A549 (cell line): Measurements from ENCODE around the gene TRIP10. TPM values are rescaled to one million over a fixed set of nuclear protein-coding genes. Genes with fewer than 3 reads are reported as not detected.
A peak's percentile ranks its signal among the peaks of the same experiment; 100 is the strongest.
"Not testable (repeated sequence)": the region's sequence is repeated elsewhere in the genome, so short reads cannot be mapped to it uniquely, and the experiment has no call there.

Source experiments
- ATAC-seq, 2 experiments: fragments of 200-7000 bp in 1 of 2; fragments of >200 bp in 1 of 2; cut with Nextera tagmentation in 1 of 2; cut with Tn5 transposase in 1 of 2; 3 replicates each; pipeline versions ENCODE4 v1.8.0 to v1.9.1; 2018 to 2020; ENCODE audit warnings: mild to moderate bottlenecking in 1 of 2, moderate library complexity in 1 of 2
- CTCF ChIA-PET: fragments of 300-600 bp; sonication (Branson Sonifier 250); formaldehyde crosslinking; extraction: SDS; loops from one replicate; lab custom pipeline; 2021; ENCODE audit warnings: antibody characterized with exemption, inconsistent platforms; lab: Yijun Ruan, JAX
- POLR2A ChIA-PET: fragments of 350-600 bp; formaldehyde crosslinking; extraction: SDS; loops from one replicate; lab custom pipeline; 2021; ENCODE audit warnings: antibody characterized with exemption, inconsistent platforms; lab: Yijun Ruan, JAX
- DNase-seq, 2 experiments: peaks; one replicate each; pipeline versions ENCODE4 v3.0.0 to v3.0.0-alpha.2; 2011 to 2016; ENCODE audit warnings: low read depth in 1 of 2, low spot score in 1 of 2
- FAIRE-seq: peaks from 2 replicates; lab custom pipeline; 2011; peaks lifted over from hg19 to GRCh38; lab: Jason Lieb, UNC
- H3K27ac ChIP-seq, 2 experiments: fragments of >200 bp; sonication (Bioruptor Twin); formaldehyde crosslinking; 3 replicates each; pipeline ENCODE4 v1.5.1; 2016 to 2017
- H3K4me1 ChIP-seq: fragments of >200 bp; sonication (Bioruptor Twin); formaldehyde crosslinking; 3 replicates; pipeline ENCODE4 v1.6.1; 2016
- H3K4me2 ChIP-seq: fragments of >200 bp; sonication (Bioruptor Twin); formaldehyde crosslinking; 3 replicates; pipeline ENCODE4 v1.6.1; 2016
- H3K4me3 ChIP-seq: fragments of >200 bp; sonication (Bioruptor Twin); formaldehyde crosslinking; 3 replicates; pipeline ENCODE4 v1.5.1; 2016
- H3K9me3 ChIP-seq: fragments of >200 bp; sonication (Bioruptor Twin); formaldehyde crosslinking; 3 replicates; pipeline ENCODE4 v1.6.1; 2016
- CBX8 ChIP-seq: fragments of 200-600 bp; sonication (generic); IDR thresholded peaks from 2 replicates; pipeline ENCODE4 v1.6.1; 2016
- CEBPB ChIP-seq, 2 experiments: fragments of >200 bp in 1 of 2; sonication (Bioruptor Twin) in 1 of 2; formaldehyde crosslinking in 1 of 2; IDR thresholded peaks; 2 replicates each; pipeline ENCODE4 v1.6.1; 2012 to 2016
- CHD2 ChIP-seq: fragments of 150-350 bp; IDR thresholded peaks from 2 replicates; pipeline ENCODE4 v1.6.1; 2014; ENCODE audit warnings: low read length; ENCODE audit not compliant: partially characterized antibody
- CTCF ChIP-seq: fragments of >200 bp; sonication (Bioruptor Twin); formaldehyde crosslinking; IDR thresholded peaks from 3 replicates; pipeline ENCODE4 v1.5.1; 2016
- EHF ChIP-seq: fragments of 250-450 bp; sonication (Bioruptor Pico); IDR thresholded peaks from 2 replicates; pipeline ENCODE4 v1.5.0; 2020; ENCODE audit warnings: mild to moderate bottlenecking
- EHMT2 ChIP-seq: fragments of 200-600 bp; sonication (generic); IDR thresholded peaks from 2 replicates; pipeline ENCODE4 v1.6.1; 2016; ENCODE audit warnings: antibody characterized with exemption, low read depth, mild to moderate bottlenecking, moderate library complexity
- ESRRA ChIP-seq: fragments of 150-350 bp; IDR thresholded peaks from 2 replicates; pipeline ENCODE4 v1.6.1; 2014; ENCODE audit warnings: mild to moderate bottlenecking, low read length, borderline replicate concordance
- FOXS1 ChIP-seq: fragments of 250-450 bp; sonication (Bioruptor Pico); IDR thresholded peaks from 2 replicates; pipeline ENCODE4 v1.5.0; 2020; ENCODE audit warnings: mild to moderate bottlenecking, moderate library complexity
- HES2 ChIP-seq: fragments of >200 bp; sonication (Bioruptor Twin); formaldehyde crosslinking; IDR thresholded peaks from 2 replicates; pipeline ENCODE4 v1.6.1; 2016
- HMGXB4 ChIP-seq: fragments of 250-450 bp; sonication (Bioruptor Pico); IDR thresholded peaks from 2 replicates; pipeline ENCODE4 v1.5.0; 2021; ENCODE audit warnings: mild to moderate bottlenecking, moderate library complexity, borderline replicate concordance
- HOXB13 ChIP-seq: fragments of 250-450 bp; sonication (Bioruptor Pico); IDR thresholded peaks from 2 replicates; pipeline ENCODE4 v1.5.0; 2020; ENCODE audit warnings: low read depth, mild to moderate bottlenecking, moderate library complexity
- JUN ChIP-seq, 2 experiments: fragments of >200 bp; sonication (Bioruptor Twin); formaldehyde crosslinking; IDR thresholded peaks; 2 replicates in 1 of 2; 3 replicates in 1 of 2; pipeline ENCODE4 v1.6.1; 2016 to 2017
- KDM1A ChIP-seq: fragments of 200-600 bp; sonication (generic); IDR thresholded peaks from 2 replicates; pipeline ENCODE4 v1.6.1; 2016; ENCODE audit warnings: low read depth, mild to moderate bottlenecking
- MAFK ChIP-seq: fragments of 450-650 bp; IDR thresholded peaks from 2 replicates; pipeline ENCODE4 v1.6.1; 2014; ENCODE audit not compliant: partially characterized antibody
- NFE2L2 ChIP-seq: fragments of 150-350 bp; conservative IDR thresholded peaks from 2 replicates; pipeline ENCODE4 v1.6.1; 2014; ENCODE audit warnings: low read length
- PBX3 ChIP-seq: IDR thresholded peaks from 2 replicates; pipeline ENCODE4 v1.6.1; 2012
- PHF8 ChIP-seq: fragments of 200-600 bp; sonication (generic); IDR thresholded peaks from 2 replicates; pipeline ENCODE4 v1.6.1; 2016; ENCODE audit warnings: low read depth, mild to moderate bottlenecking, antibody characterized with exemption, moderate library complexity, borderline replicate concordance
- POLR2A ChIP-seq: IDR thresholded peaks from 2 replicates; pipeline ENCODE4 v1.6.1; 2012; ENCODE audit warnings: mild to moderate bottlenecking, low read length
- RARB ChIP-seq: fragments of 250-450 bp; sonication (Bioruptor Pico); IDR thresholded peaks from 2 replicates; pipeline ENCODE4 v1.8.0; 2021; ENCODE audit warnings: mild to moderate bottlenecking, moderate library complexity
- RNF2 ChIP-seq: fragments of 200-600 bp; sonication (generic); IDR thresholded peaks from 2 replicates; pipeline ENCODE4 v1.6.1; 2016; ENCODE audit warnings: low read depth, mild to moderate bottlenecking, antibody characterized with exemption, moderate library complexity, borderline replicate concordance
- TP53 ChIP-seq: fragments of 250-450 bp; sonication (Bioruptor Pico); IDR thresholded peaks from 2 replicates; pipeline ENCODE4 v1.5.0; 2021; ENCODE audit warnings: mild to moderate bottlenecking, moderate library complexity
- ZFP36 ChIP-seq: fragments of 450-650 bp; IDR thresholded peaks from 2 replicates; pipeline ENCODE4 v1.6.1; 2014; ENCODE audit warnings: borderline replicate concordance; ENCODE audit not compliant: partially characterized antibody
- ZNF302 ChIP-seq: fragments of 250-450 bp; sonication (Bioruptor Pico); IDR thresholded peaks from 2 replicates; pipeline ENCODE4 v1.9.0; 2021; ENCODE audit warnings: inconsistent platforms, mild to moderate bottlenecking, moderate library complexity
- WGBS: methylation state at CpG from one replicate; pipeline ENCODE4 v1.1.6; 2017; ENCODE audit errors: missing lambda C conversion rate; 5-methylcytosine and 5-hydroxymethylcytosine counted together
- polyA plus RNA-seq, 4 experiments: library from polyadenylated mRNA; depleted of rRNA in 3 of 4; stranded (reverse); fragments of >200 nt; fragmentation: RNase III in 1 of 4; extraction: RNeasy Plus Mini Kit Qiagen cat#74134 plus additional on column Dnase treatment in 1 of 4; gene quantifications; 2 replicates in 3 of 4; 3 replicates in 1 of 4; pipeline ENCODE4 v1.2.3, GENCODE V29; 2011 to 2017
- TF ChIP-seq, protein P1 (sequence below): fragments of >200 bp; sonication (Bioruptor Twin); formaldehyde crosslinking; IDR thresholded peaks from 3 replicates; pipeline ENCODE4 v1.6.1; 2016
- TF ChIP-seq, protein P2 (sequence below): IDR thresholded peaks from 2 replicates; pipeline ENCODE4 v1.6.1; 2012; ENCODE audit warnings: low read depth, borderline replicate concordance

The TRIP10 gene
- polyA plus RNA-seq, 2 of the 4 experiments (the other 2 are of a cell fraction) = 39.2 to 60.9 TPM

DNA sequence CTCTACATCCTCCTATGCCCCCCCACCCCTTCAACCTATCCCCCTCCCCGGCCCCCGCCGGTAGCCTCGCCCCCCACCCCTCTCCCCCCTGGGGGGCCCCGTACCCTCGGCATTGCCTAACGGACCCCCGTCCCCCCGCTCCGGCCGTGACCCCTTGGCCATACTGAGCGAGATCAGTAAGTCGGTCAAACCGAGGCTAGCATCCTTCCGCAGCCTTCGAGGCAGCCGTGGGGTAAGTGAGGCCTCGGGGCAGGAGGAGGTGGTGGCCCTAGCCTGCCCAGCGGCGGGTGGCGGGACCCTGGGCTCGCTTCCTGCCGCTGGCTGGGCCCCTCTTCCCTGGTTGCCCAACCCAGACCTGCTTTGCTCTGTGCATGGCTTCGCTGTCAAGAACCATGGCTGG is 6.5 kb downstream of the TRIP10 start (continued):
- TF ChIP-seq, protein P1, sequence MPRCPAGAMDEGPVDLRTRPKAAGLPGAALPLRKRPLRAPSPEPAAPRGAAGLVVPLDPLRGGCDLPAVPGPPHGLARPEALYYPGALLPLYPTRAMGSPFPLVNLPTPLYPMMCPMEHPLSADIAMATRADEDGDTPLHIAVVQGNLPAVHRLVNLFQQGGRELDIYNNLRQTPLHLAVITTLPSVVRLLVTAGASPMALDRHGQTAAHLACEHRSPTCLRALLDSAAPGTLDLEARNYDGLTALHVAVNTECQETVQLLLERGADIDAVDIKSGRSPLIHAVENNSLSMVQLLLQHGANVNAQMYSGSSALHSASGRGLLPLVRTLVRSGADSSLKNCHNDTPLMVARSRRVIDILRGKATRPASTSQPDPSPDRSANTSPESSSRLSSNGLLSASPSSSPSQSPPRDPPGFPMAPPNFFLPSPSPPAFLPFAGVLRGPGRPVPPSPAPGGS = no peak
- no peak for TF ChIP-seq RARB
- TF ChIP-seq POLR2A = no peak

DNA sequence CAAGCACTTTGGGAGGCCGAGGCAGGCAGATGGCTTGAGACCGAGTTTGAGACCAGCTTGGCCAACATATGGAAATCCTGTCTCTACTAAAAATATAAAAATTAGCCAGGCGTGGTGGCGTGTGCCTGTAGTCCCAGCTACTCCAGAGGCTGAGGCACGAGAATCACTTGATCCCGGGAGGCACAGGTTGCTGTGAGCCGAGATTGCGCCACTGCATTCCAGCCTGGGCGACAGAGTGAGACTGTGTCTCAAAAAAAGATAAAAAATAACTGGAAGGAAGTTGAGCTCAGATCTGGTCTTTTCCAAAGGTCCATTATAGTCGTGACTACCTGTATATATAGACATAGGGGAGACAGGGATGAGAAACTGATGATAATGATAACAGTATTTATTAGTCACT is 9.1 kb downstream of the TRIP10 start:
- peaks cover 42% of the 10 kb centered on the region for H3K4me1 ChIP-seq
- H3K4me3 ChIP-seq, DNase-seq, POLR2A ChIA-PET, ATAC-seq, H3K9me3 ChIP-seq, FAIRE-seq: not testable (repeated sequence)
- peak in 1 of 2 experiments; percentile 34; a peak in 1 of 4 replicates for TF ChIP-seq CEBPB (IDR thresholded peaks at IDR 0.05)
- CTCF ChIA-PET = interaction anchor here (0.7 to 1.7 kb wide), 2 partner anchors 10 to 115 kb away, joined by 3 to 5 read pairs; no protein-coding TSS in a partner anchor
- H3K4me2 ChIP-seq = peak overlapping the region; percentile 8; the same call in 1 of the 3 replicates
- WGBS = 78% methylated on average over 10 of the region's 10 CpGs
- peak overlapping the region in 1 of 2 experiments; percentile 43; a peak in 1 of 6 replicates for H3K27ac ChIP-seq

- ATAC-seq (no peak), FAIRE-seq (no peak), DNase-seq (no peak)
- peaks cover 30% of the 10 kb centered on the region for H3K4me1 ChIP-seq
- POLR2A ChIA-PET = interaction anchor here (0.5 kb wide), 1 partner anchor 114 kb away, joined by 4 read pairs; no protein-coding TSS in a partner anchor
- TF ChIP-seq TP53 (CRISPR knock-in tag) = no peak
- TF ChIP-seq RNF2 = no peak
- no peak for TF ChIP-seq CHD2
- TF ChIP-seq CTCF = no peak
- no peak for TF ChIP-seq HES2
- no peak for TF ChIP-seq FOXS1 (CRISPR knock-in tag)
- no peak for TF ChIP-seq CEBPB (IDR thresholded peaks at IDR 0.05)
- TF ChIP-seq KDM1A = no peak
- TF ChIP-seq, protein P2, sequence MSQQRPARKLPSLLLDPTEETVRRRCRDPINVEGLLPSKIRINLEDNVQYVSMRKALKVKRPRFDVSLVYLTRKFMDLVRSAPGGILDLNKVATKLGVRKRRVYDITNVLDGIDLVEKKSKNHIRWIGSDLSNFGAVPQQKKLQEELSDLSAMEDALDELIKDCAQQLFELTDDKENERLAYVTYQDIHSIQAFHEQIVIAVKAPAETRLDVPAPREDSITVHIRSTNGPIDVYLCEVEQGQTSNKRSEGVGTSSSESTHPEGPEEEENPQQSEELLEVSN = no peak
- no peak for TF ChIP-seq CBX8
- TF ChIP-seq RARB = no peak
- no peak for TF ChIP-seq EHMT2
- no peak for TF ChIP-seq JUN (IDR thresholded peaks at IDR 0.05)
- TF ChIP-seq ZNF302 (CRISPR knock-in tag) = no peak
- TF ChIP-seq PHF8 = no peak
- TF ChIP-seq HOXB13 (CRISPR knock-in tag) = no peak
- TF ChIP-seq EHF (CRISPR knock-in tag) = no peak
- H3K4me3 ChIP-seq = no peak overlapping the region
- H3K27ac ChIP-seq = peak overlapping the region in 1 of 2 experiments; percentile 49; a peak in 2 of 6 replicates
- WGBS = 89% methylated on average over 8 of the region's 20 CpGs
- CTCF ChIA-PET = interaction anchor here (1.3 to 1.4 kb wide), 2 partner anchors 11 to 112 kb away, joined by 3 to 5 read pairs; no protein-coding TSS in a partner anchor
- H3K4me2 ChIP-seq = no peak overlapping the region
- no peaks in the 10 kb centered on the region for H3K9me3 ChIP-seq
Observed at GRCh38 chr19:6750062-6750461, 10.6 kb downstream of the TRIP10 start.

DNA sequence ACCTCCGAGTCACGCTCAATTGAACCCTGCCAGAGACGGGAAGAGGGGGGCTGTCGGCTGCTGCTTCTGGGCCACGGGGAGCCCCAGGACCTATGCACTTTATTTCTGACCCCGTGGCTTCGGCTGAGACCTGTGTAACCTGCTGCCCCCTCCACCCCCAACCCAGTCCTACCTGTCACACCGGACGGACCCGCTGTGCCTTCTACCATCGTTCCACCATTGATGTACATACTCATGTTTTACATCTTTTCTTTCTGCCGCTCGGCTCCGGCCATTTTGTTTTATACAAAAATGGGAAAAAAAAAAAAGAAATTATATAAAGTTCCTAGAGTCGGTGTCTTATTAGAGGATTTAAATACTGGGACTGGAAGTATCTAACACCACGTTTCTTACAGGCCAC is 11.7 kb downstream of the TRIP10 start:
- H3K27ac ChIP-seq = no peak overlapping the region
- ATAC-seq = no peak
- no peaks in the 10 kb centered on the region for H3K9me3 ChIP-seq
- peaks cover 19% of the 10 kb centered on the region; the same call in 2 of the 3 replicates for H3K4me1 ChIP-seq
- TF ChIP-seq MAFK (no peak), HMGXB4 (CRISPR knock-in tag) (no peak), PHF8 (no peak), RNF2 (no peak), NFE2L2 (no peak), POLR2A (no peak), PBX3 (no peak), CBX8 (no peak), ZFP36 (no peak), ESRRA (no peak)
- no peak overlapping the region for H3K4me3 ChIP-seq
- H3K4me2 ChIP-seq = no peak overlapping the region
- no peak for FAIRE-seq
- 91% methylated on average over 16 of the region's 16 CpGs for WGBS
- ChIA-PET CTCF (no interaction called here), POLR2A (no interaction called here)
- DNase-seq = no peak
